GM12878 (cell line): ENCODE data around the gene TMEM45A.

Experiments
- CTCF ChIP-seq, 3 experiments: IDR thresholded peaks in 2 of 3; conservative IDR thresholded peaks in 1 of 3; 2 replicates each; pipeline ENCODE4 v1.5.1; 2011; ENCODE audit warnings: low read depth in 3 of 3, low read length in 3 of 3, mild to moderate bottlenecking in 3 of 3, control low read depth in 2 of 3, moderate library complexity in 2 of 3, inconsistent platforms in 1 of 3, mixed read lengths in 1 of 3; ENCODE audit not compliant: control insufficient read depth in 2 of 3, insufficient read depth in 1 of 3; ENCODE audit errors: extremely low read depth in 1 of 3
- ESRRA ChIP-seq: IDR thresholded peaks from 2 replicates; pipeline ENCODE4 v1.6.1; 2012; ENCODE audit warnings: mild to moderate bottlenecking, low read length, improper control_type of control experiment
- FOS ChIP-seq: IDR thresholded peaks from 3 replicates; pipeline ENCODE4 v1.6.1; 2011; ENCODE audit warnings: borderline replicate concordance; ENCODE audit not compliant: insufficient read length; ENCODE audit errors: extremely low read depth
- JUND ChIP-seq: IDR thresholded peaks from 2 replicates; pipeline ENCODE4 v1.6.1; 2012; ENCODE audit warnings: low read depth, mild to moderate bottlenecking, low read length, improper control_type of control experiment, moderate library complexity
- NR2F1 ChIP-seq: fragments of 450-650 bp; conservative IDR thresholded peaks from 2 replicates; pipeline ENCODE4 v1.6.1; 2017; ENCODE audit warnings: mild to moderate bottlenecking
- NRF1 ChIP-seq: conservative IDR thresholded peaks from 2 replicates; pipeline ENCODE4 v1.6.1; 2011; ENCODE audit warnings: mild to moderate bottlenecking, low read depth, low read length, improper control_type of control experiment
- RFX5 ChIP-seq: IDR thresholded peaks from 2 replicates; pipeline ENCODE4 v1.6.1; 2011; ENCODE audit warnings: low read depth, low read length, improper control_type of control experiment
- TAF1 ChIP-seq: IDR thresholded peaks from 2 replicates; pipeline ENCODE4 v1.6.1; 2011; ENCODE audit warnings: mild to moderate bottlenecking, low read depth, low read length, borderline replicate concordance
- ZNF274 ChIP-seq: IDR thresholded peaks from one replicate; pipeline ENCODE4 v1.8.0; 2011; ENCODE audit not compliant: insufficient read length, insufficient read depth
- TF ChIP-seq, protein P1 (sequence below): IDR thresholded peaks from 2 replicates; pipeline ENCODE4 v1.6.1; 2012; ENCODE audit warnings: low read depth, low read length, improper control_type of control experiment

DNA sequence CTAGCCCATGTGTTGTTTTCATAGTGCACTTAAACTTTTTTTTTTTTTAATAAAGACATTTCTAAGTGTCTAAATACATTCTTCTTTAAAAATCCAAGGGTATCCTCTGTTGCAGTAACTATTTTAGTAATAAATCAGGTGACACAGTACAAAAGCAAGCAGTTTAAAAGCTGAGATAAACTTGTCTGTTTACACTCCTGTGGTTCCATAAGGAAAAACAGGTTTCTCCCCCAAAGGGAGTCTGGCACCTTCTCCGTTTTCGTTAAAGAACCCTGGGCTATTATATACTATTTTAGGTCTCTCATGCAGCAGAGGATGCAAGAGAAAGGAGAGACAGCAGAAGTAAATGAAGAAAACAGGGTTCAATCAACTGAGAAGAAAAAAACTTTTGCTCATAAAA is 43.2 kb upstream of the TMEM45A start:
- TF ChIP-seq, protein P1, sequence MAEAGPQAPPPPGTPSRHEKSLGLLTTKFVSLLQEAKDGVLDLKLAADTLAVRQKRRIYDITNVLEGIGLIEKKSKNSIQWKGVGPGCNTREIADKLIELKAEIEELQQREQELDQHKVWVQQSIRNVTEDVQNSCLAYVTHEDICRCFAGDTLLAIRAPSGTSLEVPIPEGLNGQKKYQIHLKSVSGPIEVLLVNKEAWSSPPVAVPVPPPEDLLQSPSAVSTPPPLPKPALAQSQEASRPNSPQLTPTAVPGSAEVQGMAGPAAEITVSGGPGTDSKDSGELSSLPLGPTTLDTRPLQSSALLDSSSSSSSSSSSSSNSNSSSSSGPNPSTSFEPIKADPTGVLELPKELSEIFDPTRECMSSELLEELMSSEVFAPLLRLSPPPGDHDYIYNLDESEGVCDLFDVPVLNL: no peak
- TF ChIP-seq CTCF (IDR thresholded peaks at IDR 0.05 in 2 of 3, conservative IDR thresholded peaks at IDR 0.05 in 1 of 3; ENCODE audit: control insufficient read depth in 2 of 3, extremely low read depth in 1 of 3, insufficient read depth in 1 of 3, low read depth in 3 of 3, low read length in 3 of 3) (no peak), FOS (no peak), ZNF274 (no peak), NRF1 (no peak), JUND (no peak), TAF1 (no peak), RFX5 (no peak), NR2F1 (no peak), ESRRA (no peak)
